Astrocyte of the spinal cord (primary cell): Measurements from ENCODE around the gene CCK.

ENCODE experiments used
- DNase-seq: peaks from one replicate; pipeline ENCODE4 v3.0.0; 2011; ENCODE audit warnings: low read depth, low spot score
- H3K4me3 ChIP-seq: 2 replicates; pipeline ENCODE4 v1.5.1; 2011; ENCODE audit warnings: low read depth, mild to moderate bottlenecking, low read length, moderate library complexity
- CTCF ChIP-seq: IDR thresholded peaks from 2 replicates; pipeline ENCODE4 v1.5.1; 2012; ENCODE audit warnings: low read depth, mild to moderate bottlenecking, low read length, inconsistent platforms
- in situ Hi-C: cut with HindIII; loops from 2 replicates; pipeline ENCODE4 v1.10.0; 2017; ENCODE audit warnings: low sequenced_read_pairs

Gene CCK

GRCh38 chr3:42214064-42214463, 51.9 kb downstream of the CCK start:
- DNase-seq = no peak
- in situ Hi-C loops = no loop called here
- H3K4me3 ChIP-seq = no peak overlapping the region
- no peak for TF ChIP-seq CTCF

GRCh38 chr3:42213417-42213816, 52.6 kb downstream of the CCK start:
- TF ChIP-seq CTCF = no peak
- no peak overlapping the region for H3K4me3 ChIP-seq
- DNase-seq = no peak
- in situ Hi-C loops = no loop called here

GRCh38 chr3:42210726-42211125, 55.3 kb downstream of the CCK start:
- no peak overlapping the region for H3K4me3 ChIP-seq
- no peak for TF ChIP-seq CTCF
- no peak for DNase-seq
- in situ Hi-C loops = no loop called here

- no peak for DNase-seq
- TF ChIP-seq CTCF = no peak
- H3K4me3 ChIP-seq = no peak overlapping the region
- in situ Hi-C loops = no loop called here
Observed at GRCh38 chr3:42209917-42210316, 56.1 kb downstream of the CCK start.
